Vagina (tissue), 2 donors: ENCODE data around the gene PLOD2. TPM values are rescaled to one million over a fixed set of nuclear protein-coding genes. Genes with fewer than 3 reads are reported as not detected.

Source experiments
- DNase-seq, 2 donors: peaks; one replicate each; pipeline ENCODE4 v3.0.0-alpha.2; 2017; ENCODE audit errors: extremely low spot score in 2 of 2
- H3K27ac ChIP-seq: fragments of 200-600 bp; sonication (generic); one replicate; pipeline ENCODE4 v1.5.1; 2019
- H3K27me3 ChIP-seq: fragments of 200-600 bp; sonication (generic); one replicate; pipeline ENCODE4 v1.5.1; 2019
- H3K36me3 ChIP-seq, 2 donors: fragments of 200-600 bp; sonication (generic); one replicate each; pipeline ENCODE4 v1.5.1; 2017 to 2019
- H3K4me1 ChIP-seq: fragments of 200-600 bp; sonication (generic); one replicate; pipeline ENCODE4 v1.5.1; 2019
- H3K4me3 ChIP-seq, 2 donors: fragments of 200-600 bp; sonication (generic); 1 replicate in 1 of 2; 2 replicates in 1 of 2; pipeline ENCODE4 v1.5.1; 2016 to 2019
- H3K9me3 ChIP-seq: fragments of 200-600 bp; sonication (generic); one replicate; pipeline ENCODE4 v1.5.1; 2019
- CTCF ChIP-seq, 3 experiments: fragments of 450-650 bp in 2 of 3; fragments of 200-600 bp in 1 of 3; sonication (generic) in 1 of 3; IDR thresholded peaks; one replicate each; pipeline ENCODE4 v1.5.1; 2017 to 2019; ENCODE audit warnings: antibody characterized with exemption in 3 of 3, mild to moderate bottlenecking in 2 of 3, moderate library complexity in 2 of 3
- POLR2A ChIP-seq, 2 donors: fragments of 450-650 bp; IDR thresholded peaks; one replicate each; pipeline ENCODE4 v1.6.1; 2017; ENCODE audit warnings: antibody characterized with exemption in 2 of 2, mild to moderate bottlenecking in 2 of 2, moderate library complexity in 2 of 2
- POLR2AphosphoS5 ChIP-seq, 2 donors: sonication (generic); formaldehyde crosslinking; IDR thresholded peaks; one replicate each; pipeline ENCODE4 v1.9.0; 2017; ENCODE audit warnings: antibody characterized with exemption in 2 of 2, mild to moderate bottlenecking in 2 of 2, low read depth in 1 of 2; ENCODE audit not compliant: insufficient read depth in 1 of 2
- intact Hi-C: fragments of 100-400 bp; cut with DNase I; formaldehyde crosslinking; loops from one replicate; pipeline ENCODE4 v1.15.1; 2023
- total RNA-seq: library from RNA; depleted of rRNA; stranded (reverse); fragments of >200 nt; gene quantifications from one replicate; pipeline ENCODE4 v1.2.3, GENCODE V29; 2016

The PLOD2 gene
- total RNA-seq, 1 donor from 2014 or later, result 27.0 TPM

- no peak for DNase-seq
- no peak overlapping the region for H3K27ac ChIP-seq
- H3K4me3 ChIP-seq, result no peak overlapping the region
- no peaks in the 10 kb centered on the region for H3K9me3 ChIP-seq
- no peaks in the 10 kb centered on the region for H3K36me3 ChIP-seq
- intact Hi-C loops, result no loop called here
- H3K4me1 ChIP-seq, result peaks cover 3% of the 10 kb centered on the region
- TF ChIP-seq POLR2AphosphoS5 (IDR thresholded peaks at IDR 0.05; ENCODE audit: insufficient read depth in 1 of 2, low read depth in 1 of 2) (no peak), CTCF (IDR thresholded peaks at IDR 0.05) (no peak), POLR2A (IDR thresholded peaks at IDR 0.05) (no peak)
- H3K27me3 ChIP-seq, result no peaks in the 10 kb centered on the region
Measured at GRCh38 chr3:146102885-146103284, 58.1 kb downstream of the PLOD2 start.

- no peak overlapping the region for H3K27ac ChIP-seq
- TF ChIP-seq POLR2AphosphoS5 (IDR thresholded peaks at IDR 0.05; ENCODE audit: insufficient read depth in 1 of 2, low read depth in 1 of 2) (no peak), POLR2A (IDR thresholded peaks at IDR 0.05) (no peak), CTCF (IDR thresholded peaks at IDR 0.05) (no peak)
Measured at GRCh38 chr3:146101538-146101937, 59.4 kb downstream of the PLOD2 start.

GRCh38 chr3:146100825-146101444 lies 60.0 kb downstream of the PLOD2 start:
- intact Hi-C loops, result no loop called here
- TF ChIP-seq POLR2A (IDR thresholded peaks at IDR 0.05) (no peak), CTCF (IDR thresholded peaks at IDR 0.05) (no peak), POLR2AphosphoS5 (IDR thresholded peaks at IDR 0.05; ENCODE audit: insufficient read depth in 1 of 2, low read depth in 1 of 2) (no peak)
- H3K9me3 ChIP-seq, result no peaks in the 10 kb centered on the region
- no peak overlapping the region for H3K27ac ChIP-seq
- no peak for DNase-seq
- no peak overlapping the region for H3K4me3 ChIP-seq
- no peaks in the 10 kb centered on the region for H3K36me3 ChIP-seq
- H3K4me1 ChIP-seq, result no peaks in the 10 kb centered on the region
- no peaks in the 10 kb centered on the region for H3K27me3 ChIP-seq

More at GRCh38 chr3:146101538-146101937, 59.4 kb downstream of the PLOD2 start:
- Histone ChIP-seq H3K9me3 (no peaks in the 10 kb centered on the region), H3K36me3 (no peaks in the 10 kb centered on the region), H3K27me3 (no peaks in the 10 kb centered on the region), H3K4me3 (no peak overlapping the region), H3K4me1 (no peaks in the 10 kb centered on the region)
- intact Hi-C loops, result no loop called here
- no peak for DNase-seq

GRCh38 chr3:146100180-146100579 lies 60.8 kb downstream of the PLOD2 start:
- no peak overlapping the region for H3K27ac ChIP-seq
- H3K9me3 ChIP-seq, result no peaks in the 10 kb centered on the region
- H3K4me3 ChIP-seq, result no peak overlapping the region
- H3K4me1 ChIP-seq, result no peaks in the 10 kb centered on the region
- intact Hi-C loops, result no loop called here
- H3K36me3 ChIP-seq, result no peaks in the 10 kb centered on the region
- H3K27me3 ChIP-seq, result no peaks in the 10 kb centered on the region
- no peak for TF ChIP-seq CTCF (IDR thresholded peaks at IDR 0.05)
- no peak for DNase-seq

- H3K27ac ChIP-seq, result no peak overlapping the region
- H3K4me3 ChIP-seq, result no peak overlapping the region
- intact Hi-C loops, result no loop called here
- no peaks in the 10 kb centered on the region for H3K27me3 ChIP-seq
- no peaks in the 10 kb centered on the region for H3K9me3 ChIP-seq
- no peaks in the 10 kb centered on the region for H3K4me1 ChIP-seq
- no peak for DNase-seq
- TF ChIP-seq POLR2AphosphoS5 (IDR thresholded peaks at IDR 0.05; ENCODE audit: insufficient read depth in 1 of 2, low read depth in 1 of 2) (no peak), POLR2A (IDR thresholded peaks at IDR 0.05) (no peak), CTCF (IDR thresholded peaks at IDR 0.05) (no peak)
- H3K36me3 ChIP-seq, result no peaks in the 10 kb centered on the region
Measured at GRCh38 chr3:146099316-146099715, 61.7 kb downstream of the PLOD2 start.
